Endodermal cell (in vitro differentiated cells): Measurements from ENCODE around the gene COL24A1. TPM values are rescaled to one million over a fixed set of nuclear protein-coding genes. Genes with fewer than 3 reads are reported as not detected.

ENCODE experiments used
- DNase-seq: peaks from one replicate; pipeline ENCODE4 v3.0.0-alpha.2; 2017
- H3K27ac ChIP-seq: 2 replicates; pipeline ENCODE4 v1.5.1; 2013; ENCODE audit warnings: mild to moderate bottlenecking, low read depth, low read length, moderate library complexity
- H3K27me3 ChIP-seq: 2 replicates; pipeline ENCODE4 v1.6.1; 2013; ENCODE audit warnings: mild to moderate bottlenecking, low read length, moderate library complexity; ENCODE audit not compliant: insufficient read depth, control insufficient read depth, poor library complexity, severe bottlenecking
- H3K36me3 ChIP-seq: 2 replicates; pipeline ENCODE4 v1.7.0; 2013; ENCODE audit warnings: mild to moderate bottlenecking, low read length, moderate library complexity; ENCODE audit not compliant: control insufficient read depth, insufficient read depth
- H3K4me1 ChIP-seq: one replicate; pipeline ENCODE4 v1.7.0; 2013; ENCODE audit warnings: low read length; ENCODE audit not compliant: control insufficient read depth, insufficient read depth
- H3K4me3 ChIP-seq: 2 replicates; pipeline ENCODE4 v1.5.1; 2013; ENCODE audit warnings: mild to moderate bottlenecking, low read length, moderate library complexity
- H3K9ac ChIP-seq: 2 replicates; pipeline ENCODE4 v1.6.1; 2013; ENCODE audit warnings: mild to moderate bottlenecking, low read length, moderate library complexity; ENCODE audit not compliant: poor library complexity, severe bottlenecking; ENCODE audit errors: extremely low read depth
- H3K9me3 ChIP-seq: 2 replicates; pipeline ENCODE4 v1.6.1; 2013; ENCODE audit warnings: mild to moderate bottlenecking, low read length, moderate library complexity; ENCODE audit not compliant: control insufficient read depth
- H3K27ac Mint-ChIP-seq: 2 replicates; pipeline ENCODE4 v1.8.0; 2020; ENCODE audit warnings: mixed read lengths
- H3K27me3 Mint-ChIP-seq: 2 replicates; pipeline ENCODE4 v1.8.0; 2021; ENCODE audit warnings: mild to moderate bottlenecking, mixed read lengths; ENCODE audit not compliant: insufficient read depth
- H3K36me3 Mint-ChIP-seq: 2 replicates; pipeline ENCODE4 v1.8.0; 2020; ENCODE audit warnings: low read depth, mixed read lengths
- H3K4me1 Mint-ChIP-seq: 2 replicates; pipeline ENCODE4 v1.8.0; 2020; ENCODE audit warnings: mixed read lengths
- H3K4me3 Mint-ChIP-seq: 2 replicates; pipeline ENCODE4 v1.8.0; 2020; ENCODE audit warnings: mild to moderate bottlenecking, moderate library complexity, mixed read lengths
- H3K9me3 Mint-ChIP-seq: 2 replicates; pipeline ENCODE4 v1.8.0; 2020; ENCODE audit warnings: mild to moderate bottlenecking, mixed read lengths
- WGBS, 2 experiments: methylation state at CpG; one replicate each; pipeline versions ENCODE4 v1.1.5 to v1.1.7; 2013; ENCODE audit warnings: missing lambda C conversion rate in 2 of 2, mixed read lengths in 1 of 2; ENCODE audit not compliant: insufficient coverage in 1 of 2, insufficient read length in 1 of 2; 5-methylcytosine and 5-hydroxymethylcytosine counted together
- total RNA-seq, 2 donors: library from RNA; stranded (reverse); fragmentation: NEBNext Ultra II Directional in 1 of 2; extraction: Animal tissue kit (Norgen Biotek cat#: 25700) in 1 of 2; gene quantifications; 2 replicates in 1 of 2; 3 replicates in 1 of 2; pipeline ENCODE4 v1.2.1, GENCODE V29; 2021
- TF ChIP-seq, protein P1 (sequence below): fragments of 200-600 bp; sonication (generic); conservative IDR thresholded peaks from 2 replicates; pipeline ENCODE4 v1.5.0; 2021; ENCODE audit warnings: antibody characterized with exemption, mild to moderate bottlenecking

COL24A1 gene
- total RNA-seq, 2 donors from 2014 or later, result 0.84 to 0.95 TPM

DNA sequence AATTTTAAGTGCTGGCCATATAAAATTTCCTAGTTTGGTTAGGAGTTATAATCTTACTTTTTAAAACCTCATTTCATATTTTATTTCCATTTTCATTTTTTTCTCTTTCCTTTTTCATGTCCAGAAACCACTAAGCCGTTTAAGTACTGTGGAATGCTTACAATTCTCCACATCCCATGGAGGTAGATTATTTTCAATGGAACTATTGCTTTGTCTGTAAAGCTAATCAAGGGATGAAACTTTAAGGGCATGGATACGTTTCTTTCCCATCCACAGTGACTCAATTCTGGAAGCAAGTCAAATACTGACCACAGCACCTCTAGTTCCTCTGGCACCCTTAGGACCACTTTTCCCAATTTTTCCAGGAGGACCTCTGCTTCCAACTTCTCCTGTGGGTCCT lies 309.2 kb downstream of the COL24A1 start:
- no peaks in the 10 kb centered on the region for H3K36me3 Mint-ChIP-seq
- TF ChIP-seq, protein P1, sequence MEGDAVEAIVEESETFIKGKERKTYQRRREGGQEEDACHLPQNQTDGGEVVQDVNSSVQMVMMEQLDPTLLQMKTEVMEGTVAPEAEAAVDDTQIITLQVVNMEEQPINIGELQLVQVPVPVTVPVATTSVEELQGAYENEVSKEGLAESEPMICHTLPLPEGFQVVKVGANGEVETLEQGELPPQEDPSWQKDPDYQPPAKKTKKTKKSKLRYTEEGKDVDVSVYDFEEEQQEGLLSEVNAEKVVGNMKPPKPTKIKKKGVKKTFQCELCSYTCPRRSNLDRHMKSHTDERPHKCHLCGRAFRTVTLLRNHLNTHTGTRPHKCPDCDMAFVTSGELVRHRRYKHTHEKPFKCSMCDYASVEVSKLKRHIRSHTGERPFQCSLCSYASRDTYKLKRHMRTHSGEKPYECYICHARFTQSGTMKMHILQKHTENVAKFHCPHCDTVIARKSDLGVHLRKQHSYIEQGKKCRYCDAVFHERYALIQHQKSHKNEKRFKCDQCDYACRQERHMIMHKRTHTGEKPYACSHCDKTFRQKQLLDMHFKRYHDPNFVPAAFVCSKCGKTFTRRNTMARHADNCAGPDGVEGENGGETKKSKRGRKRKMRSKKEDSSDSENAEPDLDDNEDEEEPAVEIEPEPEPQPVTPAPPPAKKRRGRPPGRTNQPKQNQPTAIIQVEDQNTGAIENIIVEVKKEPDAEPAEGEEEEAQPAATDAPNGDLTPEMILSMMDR, result no peak
- no peaks in the 10 kb centered on the region for H3K9me3 Mint-ChIP-seq
- WGBS, 2 experiments, result 98 to 100% methylated on average over 1 to 2 of the region's 2 CpGs
- Histone ChIP-seq H3K36me3 (no peaks in the 10 kb centered on the region), H3K27ac (no peak overlapping the region), H3K9ac (no peak overlapping the region), H3K9me3 (no peaks in the 10 kb centered on the region), H3K4me3 (no peak overlapping the region), H3K4me1 (no peaks in the 10 kb centered on the region), H3K27me3 (no peaks in the 10 kb centered on the region)
- no peak overlapping the region for H3K27ac Mint-ChIP-seq
- DNase-seq, result no peak
- H3K4me3 Mint-ChIP-seq, result no peak overlapping the region
- no peaks in the 10 kb centered on the region for H3K27me3 Mint-ChIP-seq
- peaks cover 5% of the 10 kb centered on the region for H3K4me1 Mint-ChIP-seq

DNA sequence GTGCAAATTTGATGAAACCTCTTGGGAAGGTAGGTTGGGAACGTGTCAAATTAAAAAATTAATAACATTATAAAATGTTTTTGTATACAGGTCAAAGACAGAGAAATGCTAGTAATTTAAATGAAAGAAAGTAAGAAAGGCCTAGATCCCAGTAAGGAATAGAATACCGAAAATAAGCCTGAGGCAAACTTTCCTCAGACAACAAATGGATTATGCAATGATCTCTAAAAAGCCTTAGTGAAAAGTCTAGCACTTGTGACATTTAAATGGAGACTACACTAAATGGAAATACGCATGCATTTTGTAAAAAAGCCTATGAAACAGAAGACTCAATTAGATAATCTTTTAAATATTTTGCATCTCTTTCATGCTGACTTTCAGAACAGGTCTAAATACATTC lies 309.9 kb downstream of the COL24A1 start:
- no peak overlapping the region for H3K27ac ChIP-seq
- no peaks in the 10 kb centered on the region for H3K36me3 Mint-ChIP-seq
- H3K36me3 ChIP-seq, result no peaks in the 10 kb centered on the region
- H3K4me1 ChIP-seq, result no peaks in the 10 kb centered on the region
- WGBS, 2 experiments, result 88 to 100% methylated on average over 2 of the region's 3 CpGs
- no peaks in the 10 kb centered on the region for H3K9me3 Mint-ChIP-seq
- H3K27me3 ChIP-seq, result no peaks in the 10 kb centered on the region
- TF ChIP-seq, protein P1, result no peak
- no peaks in the 10 kb centered on the region for H3K27me3 Mint-ChIP-seq
- H3K4me3 ChIP-seq, result no peak overlapping the region
- no peak overlapping the region for H3K9ac ChIP-seq
- no peak for DNase-seq
- no peaks in the 10 kb centered on the region for H3K9me3 ChIP-seq
- H3K27ac Mint-ChIP-seq, result no peak overlapping the region
- H3K4me1 Mint-ChIP-seq, result peaks cover 5% of the 10 kb centered on the region
- H3K4me3 Mint-ChIP-seq, result no peak overlapping the region

DNA sequence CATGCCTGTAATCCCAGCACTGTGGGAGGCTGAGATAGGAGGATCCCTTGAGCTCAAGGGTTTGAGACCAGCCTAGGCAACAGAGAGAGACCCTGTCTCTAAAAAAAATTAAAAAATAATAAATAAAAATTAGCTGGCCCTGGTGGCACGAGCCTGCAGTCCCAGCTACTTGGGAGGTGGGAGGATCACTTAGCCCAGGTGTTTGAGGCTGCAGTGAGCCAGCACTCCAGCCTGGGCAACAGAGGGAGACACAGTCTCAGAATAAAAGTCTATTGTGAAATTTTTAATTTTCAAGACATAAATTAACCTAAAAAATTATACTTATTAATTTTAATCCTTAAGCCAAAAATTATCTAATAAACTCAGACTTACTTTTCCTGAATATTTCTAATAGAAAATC lies 317.1 kb downstream of the COL24A1 start:
- no peak overlapping the region for H3K9ac ChIP-seq
- H3K4me3 ChIP-seq, result no peak overlapping the region
- no peaks in the 10 kb centered on the region for H3K27me3 ChIP-seq
- TF ChIP-seq, protein P1, result no peak
- no peak overlapping the region for H3K27ac Mint-ChIP-seq
- H3K9me3 Mint-ChIP-seq, result no peaks in the 10 kb centered on the region
- H3K4me1 ChIP-seq, result no peaks in the 10 kb centered on the region
- H3K4me1 Mint-ChIP-seq, result no peaks in the 10 kb centered on the region
- no peaks in the 10 kb centered on the region for H3K36me3 ChIP-seq
- H3K27me3 Mint-ChIP-seq, result no peaks in the 10 kb centered on the region
- no peak for DNase-seq
- no peaks in the 10 kb centered on the region for H3K9me3 ChIP-seq
- no peak overlapping the region for H3K4me3 Mint-ChIP-seq
- H3K36me3 Mint-ChIP-seq, result no peaks in the 10 kb centered on the region
- WGBS, 2 experiments, result 76% methylated on average over 1 of the region's 1 CpG; no CpG with 5 or more reads in 1 of the 2 experiments
- H3K27ac ChIP-seq, result no peak overlapping the region
